Activated T-cell treated with anti-CD3 and anti-CD28 coated beads for 4 hours (primary cell): ENCODE results near the gene C4orf17.
"Not testable (repeated sequence)": the region's sequence is repeated elsewhere in the genome, so short reads cannot be mapped to it uniquely, and the experiment has no call there.

Experiments used
- DNase-seq: peaks from one replicate; pipeline ENCODE4 v3.0.0-alpha.2; 2020

C4orf17 gene

GRCh38 chr4:99510721-99511120 is at the start of gene C4orf17:
TSS of gene C4orf17 (plus strand) at chr4:99511021. CDS start at chr4:99513082, 2,061 bp downstream.
- DNase-seq, result no peak

GRCh38 chr4:99461623-99462401 is 49.0 kb upstream of the C4orf17 start:
- DNase-seq, result no peak

- DNase-seq, result peak; percentile 21
These were observed 47.9 kb upstream of the C4orf17 start for GRCh38 chr4:99462875-99463464.

GRCh38 chr4:99463566-99463965 is 47.3 kb upstream of the C4orf17 start:
- DNase-seq, result no peak

GRCh38 chr4:99467887-99468286 is 42.9 kb upstream of the C4orf17 start:
- DNase-seq, result no peak

GRCh38 chr4:99468889-99469288 is 41.9 kb upstream of the C4orf17 start:
- no peak for DNase-seq

GRCh38 chr4:99471349-99471748 is 39.5 kb upstream of the C4orf17 start:
- DNase-seq, result no peak

- DNase-seq, result no peak
These were observed 38.9 kb upstream of the C4orf17 start for GRCh38 chr4:99471896-99472295.

GRCh38 chr4:99473131-99473530 is 37.7 kb upstream of the C4orf17 start:
- DNase-seq, result no peak

GRCh38 chr4:99483636-99484035 is 27.2 kb upstream of the C4orf17 start:
- DNase-seq, result no peak

- no peak for DNase-seq
These were observed 25.6 kb upstream of the C4orf17 start for GRCh38 chr4:99485212-99485611.

- not testable (repeated sequence) for DNase-seq
These were observed 24.2 kb upstream of the C4orf17 start for GRCh38 chr4:99486648-99487047.

- no peak for DNase-seq
These were observed 20.5 kb upstream of the C4orf17 start for GRCh38 chr4:99490286-99490685.

- DNase-seq, result no peak
These were observed 5.9 kb upstream of the C4orf17 start for GRCh38 chr4:99504804-99505502.

- DNase-seq, result no peak
These were observed 4.0 kb upstream of the C4orf17 start for GRCh38 chr4:99506781-99507180.

GRCh38 chr4:99507349-99507748 is 3.5 kb upstream of the C4orf17 start:
- DNase-seq, result no peak

GRCh38 chr4:99507762-99508161 is 3.1 kb upstream of the C4orf17 start:
- peak; percentile 13 for DNase-seq

- DNase-seq, result no peak
These were observed 7.9 kb downstream of the C4orf17 start for GRCh38 chr4:99518601-99519295.

GRCh38 chr4:99529228-99529627 is 18.4 kb downstream of the C4orf17 start:
- DNase-seq, result no peak

- no peak for DNase-seq
These were observed 19.1 kb downstream of the C4orf17 start for GRCh38 chr4:99529956-99530355.

GRCh38 chr4:99534699-99535098 is 23.9 kb downstream of the C4orf17 start:
- not testable (repeated sequence) for DNase-seq

GRCh38 chr4:99536271-99536670 is 25.4 kb downstream of the C4orf17 start:
- DNase-seq, result no peak

GRCh38 chr4:99536848-99537247 is 26.0 kb downstream of the C4orf17 start:
- no peak for DNase-seq
